Measurements from ENCODE around the gene MORN3. TPM values are rescaled to one million over a fixed set of nuclear protein-coding genes. Genes with fewer than 3 reads are reported as not detected.

MORN3 gene
- total and polyA plus RNA-seq, 2 of the 4 experiments (the other 2 are of a cell fraction), result 0.18 to 0.22 TPM

GRCh38 chr12:121656122-121656521, 13.3 kb downstream of the MORN3 start:
- dilution Hi-C loops (cut with HindIII; ENCODE audit: low sequenced_read_pairs, unreplicated experiment), result no loop called here

More at GRCh38 chr12:121656122-121656521, 13.3 kb downstream of the MORN3 start:
- DNase-seq, result no peak
- TF ChIP-seq CTCF (conservative IDR thresholded peaks at IDR 0.05; ENCODE audit: low read depth, low read length), result no peak
- no peak for TF ChIP-seq MXI1 (IDR thresholded peaks at IDR 0.05; ENCODE audit: borderline replicate concordance, low read depth, low read length)
- no peak for TF ChIP-seq CEBPB (IDR thresholded peaks at IDR 0.05; ENCODE audit: low read depth, low read length)
- TF ChIP-seq SMC3 (IDR thresholded peaks at IDR 0.05; ENCODE audit: low read depth, low read length), result no peak
- in situ Hi-C loops (cut with MboI; ENCODE audit: low sequenced_read_pairs), result no loop called here
- H2BK120ac ChIP-seq (ENCODE audit: low read depth, low read length), result no peak overlapping the region
- H4K8ac ChIP-seq (ENCODE audit: low read depth in 2 of 2, low read length in 2 of 2), result no peak overlapping the region
- no peak overlapping the region for H3K27ac ChIP-seq (ENCODE audit: insufficient read depth, low read length)
- H3K9me1 ChIP-seq (ENCODE audit: insufficient read depth, low read length), result no peaks in the 10 kb centered on the region
- no peak overlapping the region for H3K4me2 ChIP-seq (ENCODE audit: low read depth, low read length)
- no peaks in the 10 kb centered on the region for H4K20me1 ChIP-seq (ENCODE audit: insufficient read depth, low read length)
- no peaks in the 10 kb centered on the region for H3K9me3 ChIP-seq (ENCODE audit: control insufficient read depth, insufficient read depth, low read length)
- no peaks in the 10 kb centered on the region for H3K79me1 ChIP-seq (ENCODE audit: low read depth in 1 of 2, low read length in 2 of 2)
- H3K36me3 ChIP-seq (ENCODE audit: control insufficient read depth, insufficient read depth, low read length), result no peaks in the 10 kb centered on the region
- H2AK5ac ChIP-seq (ENCODE audit: low read depth, low read length), result no peak overlapping the region
- no peak overlapping the region for H2AFZ ChIP-seq (replicated peaks; ENCODE audit: low read length, poor library complexity)
- no peak overlapping the region for H3K23ac ChIP-seq (ENCODE audit: low read depth, low read length)
- no peak overlapping the region for H3K4ac ChIP-seq (ENCODE audit: low read depth, low read length)
- no peak overlapping the region for H4K5ac ChIP-seq (ENCODE audit: low read depth, low read length)
- H3K4me3 ChIP-seq (ENCODE audit: insufficient read depth, low read depth, low read length), result no peak overlapping the region
- POLR2A ChIA-PET (ENCODE audit: unreplicated experiment), result no interaction called here
- no TSS peak for BruUV-seq (replicated peaks)
- H3K56ac ChIP-seq (ENCODE audit: extremely low read depth, insufficient read depth, low read length), result no peak overlapping the region
- H2BK5ac ChIP-seq (ENCODE audit: low read depth, low read length, poor library complexity, severe bottlenecking), result no peak overlapping the region
- no peak overlapping the region for H2BK20ac ChIP-seq (ENCODE audit: low read depth, low read length)
- CTCF ChIA-PET, result no interaction called here
- no peak overlapping the region for H3K9ac ChIP-seq (ENCODE audit: low read depth, low read length)
- H4K91ac ChIP-seq (ENCODE audit: insufficient read depth, low read depth, low read length), result no peak overlapping the region
- no peak overlapping the region for H3K18ac ChIP-seq (ENCODE audit: low read depth, low read length)
- H2AK9ac ChIP-seq (replicated peaks; ENCODE audit: low read depth, low read length, poor library complexity), result no peak overlapping the region
- intact Hi-C loops (cut with micrococcal nuclease), result no loop called here
- no peak for ATAC-seq (ENCODE audit: low read depth)
- no peaks in the 10 kb centered on the region; the same call in 1 of the 2 replicates for H3K4me1 ChIP-seq (ENCODE audit: control insufficient read depth, insufficient read depth, low read length)
- no peak overlapping the region for H3K14ac ChIP-seq (replicated peaks; ENCODE audit: low read depth, low read length)
- WGBS, 2 experiments (ENCODE audit: extremely low coverage in 2 of 2, insufficient read length in 1 of 2), result 92% methylated on average over 2 of the region's 2 CpGs; no CpG with 5 or more reads in 1 of the 2 experiments
- H2BK15ac ChIP-seq (ENCODE audit: low read depth, low read length), result no peak overlapping the region
- no peaks in the 10 kb centered on the region for H3K27me3 ChIP-seq (ENCODE audit: control insufficient read depth, insufficient read depth, low read length)

Data from IMR-90 (cell line).